OCI-LY3 (cell line): Measurements from ENCODE around the gene ZBTB45.

Source experiments
- EZH2phosphoT487 ChIP-seq: fragments of 200-600 bp; shearing (Covaris generic); IDR thresholded peaks from 2 replicates; pipeline ENCODE4 v1.6.1; 2018; ENCODE audit warnings: antibody characterized with exemption, mixed run types, low read depth
- TF ChIP-seq, protein P1 (sequence below): fragments of 200-600, 300-600 bp; sonication (generic); IDR thresholded peaks from 2 replicates; pipeline ENCODE4 v1.5.1; 2014; ENCODE audit warnings: antibody characterized with exemption, low read length, low read depth

DNA sequence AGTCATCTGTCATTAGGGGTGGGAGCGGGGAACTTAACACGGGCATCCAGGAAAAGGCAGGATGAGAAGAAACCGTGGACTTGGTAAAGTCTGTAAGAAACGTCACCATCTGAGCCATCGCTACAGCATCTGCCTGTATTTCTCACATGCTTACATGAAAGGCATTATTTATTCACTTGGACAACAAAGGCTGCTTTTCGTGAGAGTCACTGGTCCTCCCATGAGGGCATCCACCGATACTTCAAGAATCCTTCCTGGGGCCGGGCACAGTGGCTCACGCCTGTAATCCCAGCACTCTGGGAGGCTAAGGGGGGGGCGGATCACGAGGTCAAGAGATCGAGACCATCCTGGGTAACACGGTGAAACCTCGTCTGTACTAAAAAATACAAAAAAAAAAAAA is 27.3 kb downstream of the ZBTB45 start:
- TF ChIP-seq, protein P1, sequence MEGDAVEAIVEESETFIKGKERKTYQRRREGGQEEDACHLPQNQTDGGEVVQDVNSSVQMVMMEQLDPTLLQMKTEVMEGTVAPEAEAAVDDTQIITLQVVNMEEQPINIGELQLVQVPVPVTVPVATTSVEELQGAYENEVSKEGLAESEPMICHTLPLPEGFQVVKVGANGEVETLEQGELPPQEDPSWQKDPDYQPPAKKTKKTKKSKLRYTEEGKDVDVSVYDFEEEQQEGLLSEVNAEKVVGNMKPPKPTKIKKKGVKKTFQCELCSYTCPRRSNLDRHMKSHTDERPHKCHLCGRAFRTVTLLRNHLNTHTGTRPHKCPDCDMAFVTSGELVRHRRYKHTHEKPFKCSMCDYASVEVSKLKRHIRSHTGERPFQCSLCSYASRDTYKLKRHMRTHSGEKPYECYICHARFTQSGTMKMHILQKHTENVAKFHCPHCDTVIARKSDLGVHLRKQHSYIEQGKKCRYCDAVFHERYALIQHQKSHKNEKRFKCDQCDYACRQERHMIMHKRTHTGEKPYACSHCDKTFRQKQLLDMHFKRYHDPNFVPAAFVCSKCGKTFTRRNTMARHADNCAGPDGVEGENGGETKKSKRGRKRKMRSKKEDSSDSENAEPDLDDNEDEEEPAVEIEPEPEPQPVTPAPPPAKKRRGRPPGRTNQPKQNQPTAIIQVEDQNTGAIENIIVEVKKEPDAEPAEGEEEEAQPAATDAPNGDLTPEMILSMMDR, result no peak
- no peak for TF ChIP-seq EZH2phosphoT487
